K562 (cell line): Measurements from ENCODE around the gene ITGB5. TPM values are rescaled to one million over a fixed set of nuclear protein-coding genes. Genes with fewer than 3 reads are reported as not detected.

Source experiments
- ATAC-seq: fragments of 200-7000 bp; cut with Tn5 transposase; 3 replicates; pipeline ENCODE4 v1.9.1; 2020; ENCODE audit warnings: moderate library complexity
- BruUV-seq: library from RNA; stranded (reverse); fragments of 400-500 nt; replicated peaks from 2 replicates; lab custom pipeline; 2021; lab: Mats Ljungman, UMichigan
- CTCF ChIA-PET: fragments of 300-600 bp; formaldehyde crosslinking; extraction: SDS; loops from one replicate; lab custom pipeline; 2021; ENCODE audit warnings: low intra/inter-chr PET ratio; lab: Yijun Ruan, JAX
- POLR2A ChIA-PET: fragments of 300-600, 350-650 bp; sonication (Branson Sonifier 250); formaldehyde crosslinking; extraction: SDS; loops from one replicate; lab custom pipeline; 2021; ENCODE audit warnings: antibody characterized with exemption, inconsistent platforms; lab: Yijun Ruan, JAX
- DNase-seq, 4 experiments: peaks; one replicate each; pipeline versions ENCODE4 v3.0.0 to v3.0.0-alpha.2; 2011 to 2018; ENCODE audit warnings: low spot score in 3 of 4, mixed read lengths in 3 of 4; ENCODE audit errors: extremely low read depth in 1 of 4
- FAIRE-seq: peaks from 2 replicates; lab custom pipeline; 2011; peaks lifted over from hg19 to GRCh38; lab: Jason Lieb, UNC
- H2AFZ ChIP-seq: 2 replicates; pipeline ENCODE4 v1.6.0; 2011; ENCODE audit warnings: low read depth, low read length, control low read depth, inconsistent platforms
- H3K27ac ChIP-seq: fragments of 200-600 bp; 3 replicates; pipeline ENCODE4 v1.8.0; 2011; ENCODE audit warnings: low read depth, mild to moderate bottlenecking, control low read depth, inconsistent platforms, low read length, moderate library complexity, mixed read lengths; ENCODE audit errors: extremely low read depth
- H3K27me3 ChIP-seq, 2 experiments: fragments of 300-600 bp in 1 of 2; 2 replicates in 1 of 2; 3 replicates in 1 of 2; pipeline versions ENCODE4 v1.6.0 to v1.8.0; 2011; ENCODE audit warnings: inconsistent platforms in 2 of 2, low read length in 2 of 2, mild to moderate bottlenecking in 1 of 2, mixed read lengths in 1 of 2, moderate library complexity in 1 of 2; ENCODE audit not compliant: control insufficient read depth in 2 of 2, insufficient read depth in 2 of 2
- H3K36me3 ChIP-seq: fragments of 300-600 bp; 3 replicates; pipeline ENCODE4 v1.8.0; 2011; ENCODE audit warnings: mild to moderate bottlenecking, low read length, inconsistent platforms; ENCODE audit not compliant: control insufficient read depth, insufficient read depth
- H3K4me1 ChIP-seq, 2 experiments: fragments of 200-600 bp in 1 of 2; replicated peaks in 1 of 2; 2 replicates in 1 of 2; 3 replicates in 1 of 2; pipeline versions ENCODE4 v1.5.1 to v1.8.0; 2011; ENCODE audit warnings: inconsistent platforms in 2 of 2, low read length in 2 of 2, mild to moderate bottlenecking in 1 of 2, mixed read lengths in 1 of 2, moderate library complexity in 1 of 2; ENCODE audit not compliant: control insufficient read depth in 2 of 2, insufficient read depth in 2 of 2
- H3K4me2 ChIP-seq: 2 replicates; pipeline ENCODE4 v1.6.1; 2011; ENCODE audit warnings: low read length, control low read depth, inconsistent platforms, mixed read lengths; ENCODE audit not compliant: insufficient read depth
- H3K4me3 ChIP-seq: fragments of 200-600 bp; sonication (generic), shearing (Covaris generic); 2 replicates; pipeline ENCODE4 v1.5.1; 2016; ENCODE audit warnings: control low read depth, inconsistent platforms
- H3K79me2 ChIP-seq: fragments of 200-600 bp; 3 replicates; pipeline ENCODE4 v1.8.0; 2011; ENCODE audit warnings: low read length, inconsistent platforms; ENCODE audit not compliant: control insufficient read depth, insufficient read depth
- H3K9ac ChIP-seq, 2 experiments: 2 replicates each; pipeline versions ENCODE4 v1.6.0 to v1.6.1; 2011; ENCODE audit warnings: low read depth in 2 of 2, low read length in 2 of 2, control low read depth in 1 of 2, inconsistent platforms in 1 of 2, mild to moderate bottlenecking in 1 of 2, mixed read lengths in 1 of 2; ENCODE audit not compliant: insufficient read depth in 1 of 2
- H3K9me1 ChIP-seq: one replicate; pipeline ENCODE4 v1.6.0; 2011; ENCODE audit warnings: inconsistent platforms, mild to moderate bottlenecking, low read length, moderate library complexity; ENCODE audit not compliant: control insufficient read depth, insufficient read depth
- H3K9me3 ChIP-seq: replicated peaks from 2 replicates; pipeline ENCODE4 v1.5.1; 2011; ENCODE audit warnings: low read depth, low read length, inconsistent platforms; ENCODE audit not compliant: control insufficient read depth, insufficient read depth
- H4K20me1 ChIP-seq: replicated peaks from 2 replicates; pipeline ENCODE4 v1.6.1; 2011; ENCODE audit warnings: low read length, inconsistent platforms, mixed read lengths; ENCODE audit not compliant: control insufficient read depth, insufficient read depth
- ELK1 ChIP-seq: sonication (generic); formaldehyde crosslinking; IDR thresholded peaks from 2 replicates; pipeline ENCODE4 v1.8.1; 2022; ENCODE audit warnings: missing genetic modification reagents
- EZH2 ChIP-seq: IDR thresholded peaks from 2 replicates; pipeline ENCODE4 v1.6.1; 2012; ENCODE audit warnings: low read depth, mild to moderate bottlenecking, inconsistent platforms, low read length, borderline replicate concordance
- HOXB6 ChIP-seq: fragments of 250-450 bp; sonication (Bioruptor Pico); IDR thresholded peaks from 2 replicates; pipeline ENCODE4 v1.5.1; 2022; ENCODE audit warnings: mild to moderate bottlenecking, borderline replicate concordance
- KLF13 ChIP-seq: fragments of 450-650 bp; IDR thresholded peaks from 2 replicates; pipeline ENCODE4 v1.6.1; 2016; ENCODE audit warnings: missing genetic modification characterization, low read depth, mild to moderate bottlenecking, missing compliant biosample characterization, moderate library complexity, borderline replicate concordance
- MAX ChIP-seq: sonication (generic); formaldehyde crosslinking; IDR thresholded peaks from 2 replicates; pipeline ENCODE4 v1.9.0; 2022; ENCODE audit warnings: mild to moderate bottlenecking, missing genetic modification reagents
- MTA2 ChIP-seq: fragments of 450-650 bp; IDR thresholded peaks from 2 replicates; pipeline ENCODE4 v1.6.1; 2016; ENCODE audit warnings: low read depth
- NFATC3 ChIP-seq: fragments of 450-650 bp; IDR thresholded peaks from 2 replicates; pipeline ENCODE4 v1.6.1; 2017; ENCODE audit warnings: mild to moderate bottlenecking
- SMARCE1 ChIP-seq: fragments of 450-650 bp; IDR thresholded peaks from 2 replicates; pipeline ENCODE4 v1.7.1; 2016; ENCODE audit warnings: mild to moderate bottlenecking
- THAP12 ChIP-seq: fragments of 250-450 bp; sonication (Bioruptor Pico); IDR thresholded peaks from 2 replicates; pipeline ENCODE4 v1.9.0; 2021; ENCODE audit warnings: mild to moderate bottlenecking, inconsistent platforms
- ZNF318 ChIP-seq, 2 experiments: fragments of 450-650 bp; IDR thresholded peaks; 2 replicates each; pipeline ENCODE4 v1.6.1; 2016; ENCODE audit warnings: mild to moderate bottlenecking in 2 of 2, borderline replicate concordance in 1 of 2, low read depth in 1 of 2, moderate library complexity in 1 of 2
- ZNF764 ChIP-seq: fragments of 250-450 bp; sonication (Bioruptor Pico); IDR thresholded peaks from 2 replicates; pipeline ENCODE4 v1.4.0; 2020; ENCODE audit warnings: low read depth, mild to moderate bottlenecking, moderate library complexity
- WGBS: fragments of 100-300 bp; shearing (Covaris generic); methylation state at CpG from one replicate; pipeline ENCODE4 v1.1.6; 2016; ENCODE audit warnings: low coverage, mixed read lengths; ENCODE audit not compliant: insufficient coverage; ENCODE audit errors: missing lambda C conversion rate; 5-methylcytosine and 5-hydroxymethylcytosine counted together
- in situ Hi-C: fragments of 300-500 bp; cut with MboI; formaldehyde crosslinking; loops from 4 replicates; pipeline ENCODE4 v1.15.0; 2018; ENCODE audit warnings: inconsistent platforms, mixed read lengths
- intact Hi-C: fragments of 100-400 bp; cut with micrococcal nuclease; formaldehyde crosslinking; loops from 2 replicates; pipeline ENCODE4 v1.14.2; 2022
- polyA plus RNA-seq, 8 experiments: library from polyadenylated mRNA; depleted of rRNA in 4 of 8; stranded (reverse) in 5 of 8; unstranded in 3 of 8; fragments of >200 nt; fragmentation: Nextera tagmentation in 2 of 8; fragmentation: Illumina TruSeq in 1 of 8; extraction: Ambion mirVana in 2 of 8; extraction: Trizol in 1 of 8; gene quantifications; 2 replicates each; pipeline versions ENCODE4 v1.2.1 to v1.2.3, GENCODE V29; 2011 to 2014; ENCODE audit warnings: inconsistent platforms in 1 of 8, missing spikeins in 1 of 8
- total RNA-seq, 7 experiments: library from RNA; depleted of rRNA in 6 of 7; stranded (reverse); fragments of >200 nt in 6 of 7; fragmentation: Illumina TruSeq in 2 of 7; extraction: Trizol in 2 of 7; gene quantifications; 2 replicates each; pipeline versions ENCODE4 v1.2.1 to v1.2.3, GENCODE V29; 2011 to 2021; ENCODE audit warnings: low replicate concordance in 1 of 7

Gene ITGB5
- total and polyA plus RNA-seq, 9 of the 15 experiments (the other 6 are each of a cell fraction or from before 2014, with no cell fraction given): 1.7 to 46.8 (median 9.9) TPM

- Histone ChIP-seq H3K4me2 (no peak overlapping the region), H3K27ac (no peak overlapping the region), H3K79me2 (no peaks in the 10 kb centered on the region), H3K4me1 (no peaks in the 10 kb centered on the region; a peak in 1 of 5 replicates), H4K20me1 (peaks cover 8% of the 10 kb centered on the region; the same call in 1 of the 2 replicates), H3K36me3 (no peaks in the 10 kb centered on the region), H3K27me3 (no peaks in the 10 kb centered on the region; a peak in 1 of 5 replicates), H3K9me3 (no peaks in the 10 kb centered on the region), H3K4me3 (no peak overlapping the region), H3K9ac (no peak overlapping the region), H2AFZ (no peak overlapping the region), H3K9me1 (no peaks in the 10 kb centered on the region)
- in situ Hi-C loops (no loop called here), intact Hi-C loops (no loop called here)
- ChIA-PET POLR2A (no interaction called here), CTCF (no interaction called here)
- 53% methylated on average over 3 of the region's 8 CpGs for WGBS
- no peak for DNase-seq
- FAIRE-seq: no peak
- no TSS peak for BruUV-seq
- no peak for ATAC-seq
- TF ChIP-seq SMARCE1 (no peak), MTA2 (no peak), EZH2 (no peak), MAX (CRISPR knock-in tag) (no peak), ZNF764 (CRISPR knock-in tag) (no peak), THAP12 (no peak), ZNF318 (IDR thresholded peaks at IDR 0.05; ENCODE audit: borderline replicate concordance in 1 of 2, low read depth in 1 of 2) (no peak), ELK1 (no peak), NFATC3 (no peak), HOXB6 (CRISPR knock-in tag) (no peak), KLF13 (tag) (no peak)
These were observed 106.8 kb downstream of the ITGB5 start for GRCh38 chr3:124780356-124780755.
